Measurements from ENCODE around the gene ZNF549.
A peak's percentile ranks its signal among the peaks of the same experiment; 100 is the strongest.

Gene ZNF549

GRCh38 chr19:57560049-57560491 is 32.9 kb downstream of the ZNF549 start:
- peak overlapping the region; percentile 95 for H3K27ac ChIP-seq
- TF ChIP-seq CTCF (conservative IDR thresholded peaks at IDR 0.05) = no peak

GRCh38 chr19:57563547-57563946 is 36.4 kb downstream of the ZNF549 start:
- TF ChIP-seq CTCF (conservative IDR thresholded peaks at IDR 0.05) = no peak
- H3K27ac ChIP-seq = no peak overlapping the region

- no peak overlapping the region for H3K27ac ChIP-seq
- no peak for TF ChIP-seq CTCF (conservative IDR thresholded peaks at IDR 0.05)
Observed at GRCh38 chr19:57566396-57567265, 39.5 kb downstream of the ZNF549 start.

GRCh38 chr19:57570707-57571106 is 43.6 kb downstream of the ZNF549 start:
- TF ChIP-seq CTCF (conservative IDR thresholded peaks at IDR 0.05) = no peak
- no peak overlapping the region for H3K27ac ChIP-seq

- no peak overlapping the region for H3K27ac ChIP-seq
- no peak for TF ChIP-seq CTCF (conservative IDR thresholded peaks at IDR 0.05)
Observed at GRCh38 chr19:57572415-57572947, 45.3 kb downstream of the ZNF549 start.

GRCh38 chr19:57576661-57577060 is 49.5 kb downstream of the ZNF549 start:
- no peak for TF ChIP-seq CTCF (conservative IDR thresholded peaks at IDR 0.05)
- H3K27ac ChIP-seq = no peak overlapping the region

GRCh38 chr19:57578487-57579205 is 51.5 kb downstream of the ZNF549 start, which contains the start of gene ZNF416:
ZNF416 (minus strand) TSS chr19:57578911; CDS start chr19:57578704, 207 bp downstream.
- peak within 1 kb of the TSS; percentile 83 for H3K27ac ChIP-seq
- TF ChIP-seq CTCF (conservative IDR thresholded peaks at IDR 0.05) = peak; percentile 56

Data from VCaP (cell line).